WTC11 (cell line): ENCODE measurements around the gene PIM2. TPM values are rescaled to one million over a fixed set of nuclear protein-coding genes. Genes with fewer than 3 reads are reported as not detected.

Experiments used
- ATAC-seq: fragments of 200-7000 bp; cut with Tn5 transposase; 2 replicates; pipeline ENCODE4 v1.10.0; 2021; ENCODE audit warnings: mild to moderate bottlenecking, moderate library complexity
- CTCF ChIA-PET: fragments of 300-600 bp; sonication (Branson Sonifier 250); formaldehyde crosslinking; loops from one replicate; lab custom pipeline; 2021; ENCODE audit warnings: antibody characterized with exemption; lab: Charles Lee
- POLR2A ChIA-PET: fragments of 350-600 bp; sonication (Branson Sonifier 250); formaldehyde crosslinking; loops from one replicate; lab custom pipeline; 2021; ENCODE audit warnings: antibody characterized with exemption; lab: Charles Lee
- DNase-seq: peaks from one replicate; pipeline ENCODE4 v3.0.0; 2021; ENCODE audit warnings: low spot score
- H3K27ac Mint-ChIP-seq: 2 replicates; pipeline ENCODE4 v1.8.0; 2021; ENCODE audit warnings: mixed read lengths
- H3K27me3 Mint-ChIP-seq: 2 replicates; pipeline ENCODE4 v1.8.0; 2021; ENCODE audit warnings: low read depth, mild to moderate bottlenecking, moderate library complexity, mixed read lengths
- H3K36me3 Mint-ChIP-seq: 2 replicates; pipeline ENCODE4 v1.8.0; 2021; ENCODE audit warnings: mixed read lengths
- H3K4me1 Mint-ChIP-seq: 2 replicates; pipeline ENCODE4 v1.8.0; 2022; ENCODE audit warnings: mixed read lengths
- H3K4me3 Mint-ChIP-seq: 2 replicates; pipeline ENCODE4 v1.8.0; 2021; ENCODE audit warnings: mild to moderate bottlenecking, moderate library complexity, mixed read lengths
- H3K9me3 Mint-ChIP-seq: 2 replicates; pipeline ENCODE4 v1.8.0; 2021; ENCODE audit warnings: mixed read lengths
- AR ChIP-seq: fragments of 250-450 bp; sonication (Bioruptor Pico); IDR thresholded peaks from 2 replicates; pipeline ENCODE4 v1.9.0; 2021; ENCODE audit warnings: mild to moderate bottlenecking
- ATF3 ChIP-seq: sonication (generic); formaldehyde crosslinking; conservative IDR thresholded peaks from 2 replicates; pipeline ENCODE4 v1.8.1; 2022; ENCODE audit warnings: mild to moderate bottlenecking, missing genetic modification reagents
- CREB1 ChIP-seq: sonication (generic); formaldehyde crosslinking; IDR thresholded peaks from 2 replicates; pipeline ENCODE4 v1.8.0; 2023; ENCODE audit warnings: mild to moderate bottlenecking, missing genetic modification reagents
- ERG ChIP-seq: fragments of 250-450 bp; sonication (Bioruptor Pico); IDR thresholded peaks from 2 replicates; pipeline ENCODE4 v1.8.0; 2021; ENCODE audit warnings: mild to moderate bottlenecking
- FOXP1 ChIP-seq: sonication (generic); formaldehyde crosslinking; IDR thresholded peaks from 2 replicates; pipeline ENCODE4 v1.8.0; 2022; ENCODE audit warnings: missing genetic modification reagents, mild to moderate bottlenecking, moderate library complexity, borderline replicate concordance
- FOXP4 ChIP-seq: sonication (generic); formaldehyde crosslinking; IDR thresholded peaks from 2 replicates; pipeline ENCODE4 v1.8.0; 2022; ENCODE audit warnings: mild to moderate bottlenecking, missing genetic modification reagents
- GABPB1 ChIP-seq: sonication (generic); formaldehyde crosslinking; IDR thresholded peaks from 2 replicates; pipeline ENCODE4 v1.8.1; 2023; ENCODE audit warnings: mild to moderate bottlenecking, missing genetic modification reagents
- HMGA2 ChIP-seq: fragments of 250-450 bp; sonication (Bioruptor Pico); IDR thresholded peaks from 2 replicates; pipeline ENCODE4 v1.4.0; 2021; ENCODE audit warnings: mild to moderate bottlenecking, moderate library complexity
- IRF1 ChIP-seq: sonication (generic); formaldehyde crosslinking; IDR thresholded peaks from 2 replicates; pipeline ENCODE4 v1.8.0; 2023; ENCODE audit warnings: missing genetic modification reagents
- JAZF1 ChIP-seq: fragments of 250-450 bp; sonication (Bioruptor Pico); IDR thresholded peaks from 2 replicates; pipeline ENCODE4 v1.9.0; 2021; ENCODE audit warnings: moderate library complexity, mild to moderate bottlenecking, inconsistent platforms
- KAT7 ChIP-seq: sonication (generic); formaldehyde crosslinking; IDR thresholded peaks from 2 replicates; pipeline ENCODE4 v1.8.1; 2023; ENCODE audit warnings: missing genetic modification reagents, mild to moderate bottlenecking, borderline replicate concordance
- NFYB ChIP-seq: sonication (generic); formaldehyde crosslinking; conservative IDR thresholded peaks from 2 replicates; pipeline ENCODE4 v1.8.0; 2022; ENCODE audit warnings: low read depth, missing genetic modification reagents
- SP1 ChIP-seq: sonication (generic); formaldehyde crosslinking; conservative IDR thresholded peaks from 2 replicates; pipeline ENCODE4 v1.8.1; 2022; ENCODE audit warnings: missing genetic modification reagents
- TEAD4 ChIP-seq: sonication (generic); formaldehyde crosslinking; IDR thresholded peaks from 2 replicates; pipeline ENCODE4 v1.8.0; 2022; ENCODE audit warnings: mild to moderate bottlenecking, missing genetic modification reagents
- ZBTB21 ChIP-seq: sonication (generic); formaldehyde crosslinking; IDR thresholded peaks from 2 replicates; pipeline ENCODE4 v1.8.1; 2023; ENCODE audit warnings: mild to moderate bottlenecking, missing genetic modification reagents, borderline replicate concordance
- ZNF396 ChIP-seq: fragments of 250-450 bp; sonication (Bioruptor Pico); IDR thresholded peaks from 2 replicates; pipeline ENCODE4 v1.8.0; 2021; ENCODE audit warnings: mild to moderate bottlenecking, moderate library complexity, borderline replicate concordance
- ZNF425 ChIP-seq: fragments of 250-450 bp; sonication (Bioruptor Pico); conservative IDR thresholded peaks from 2 replicates; pipeline ENCODE4 v1.9.0; 2021; ENCODE audit warnings: mild to moderate bottlenecking
- total RNA-seq: library from RNA; stranded (reverse); gene quantifications from 3 replicates; pipeline ENCODE4 v1.2.3, GENCODE V29; 2021
- TF ChIP-seq, protein P1 (sequence below): sonication (generic); formaldehyde crosslinking; IDR thresholded peaks from 2 replicates; pipeline ENCODE4 v1.8.1; 2023; ENCODE audit warnings: mild to moderate bottlenecking, missing genetic modification reagents, borderline replicate concordance
- TF ChIP-seq, protein P2 (sequence below): sonication (generic); formaldehyde crosslinking; IDR thresholded peaks from 2 replicates; pipeline ENCODE4 v1.8.0; 2022; ENCODE audit warnings: mild to moderate bottlenecking, missing genetic modification reagents
- TF ChIP-seq, protein P3 (sequence below): fragments of 250-450 bp; sonication (Bioruptor Pico); IDR thresholded peaks from 2 replicates; pipeline ENCODE4 v1.9.0; 2021; ENCODE audit warnings: mild to moderate bottlenecking

Gene PIM2
- total RNA-seq, 1 experiment from 2014 or later: 146 TPM

DNA sequence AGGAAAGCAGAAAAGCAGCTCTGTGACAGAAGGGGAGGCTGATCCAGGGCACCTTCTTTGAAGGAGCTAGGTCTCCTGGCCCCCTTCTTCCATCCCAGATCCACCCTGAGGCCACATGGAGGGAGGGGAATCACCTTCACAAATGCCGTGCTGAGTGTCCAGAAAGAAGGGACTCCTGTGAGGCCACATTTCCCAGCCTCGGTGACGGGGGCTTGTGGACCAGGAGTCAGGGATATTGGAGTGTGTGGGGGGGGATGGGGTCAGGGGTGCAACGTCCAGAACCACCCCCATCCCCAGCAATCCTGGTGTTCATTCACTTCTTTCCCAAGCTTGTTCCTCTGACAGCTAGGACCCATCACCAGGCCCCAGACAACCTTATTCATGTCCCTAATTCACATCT is 25.9 kb downstream of the PIM2 start:
- Mint-ChIP-seq H3K4me1 (peaks cover 22% of the 10 kb centered on the region), H3K4me3 (0 out of 2 replicates have a peak overlapping the region, but pooled peaks have one; percentile 68), H3K36me3 (peaks cover 8% of the 10 kb centered on the region; the same call in 1 of the 2 replicates), H3K27me3 (peaks cover 4% of the 10 kb centered on the region; the same call in 1 of the 2 replicates), H3K27ac (no peak overlapping the region), H3K9me3 (no peaks in the 10 kb centered on the region)
- DNase-seq (no peak), ATAC-seq (no peak)
- CTCF ChIA-PET: interaction anchor here (0.9 kb wide), 1 partner anchor 10 kb away, joined by 3 read pairs; no protein-coding TSS in a partner anchor
- POLR2A ChIA-PET: no interaction called here
- no peak for TF ChIP-seq ZBTB21 (CRISPR knock-in tag)
- TF ChIP-seq, protein P1, sequence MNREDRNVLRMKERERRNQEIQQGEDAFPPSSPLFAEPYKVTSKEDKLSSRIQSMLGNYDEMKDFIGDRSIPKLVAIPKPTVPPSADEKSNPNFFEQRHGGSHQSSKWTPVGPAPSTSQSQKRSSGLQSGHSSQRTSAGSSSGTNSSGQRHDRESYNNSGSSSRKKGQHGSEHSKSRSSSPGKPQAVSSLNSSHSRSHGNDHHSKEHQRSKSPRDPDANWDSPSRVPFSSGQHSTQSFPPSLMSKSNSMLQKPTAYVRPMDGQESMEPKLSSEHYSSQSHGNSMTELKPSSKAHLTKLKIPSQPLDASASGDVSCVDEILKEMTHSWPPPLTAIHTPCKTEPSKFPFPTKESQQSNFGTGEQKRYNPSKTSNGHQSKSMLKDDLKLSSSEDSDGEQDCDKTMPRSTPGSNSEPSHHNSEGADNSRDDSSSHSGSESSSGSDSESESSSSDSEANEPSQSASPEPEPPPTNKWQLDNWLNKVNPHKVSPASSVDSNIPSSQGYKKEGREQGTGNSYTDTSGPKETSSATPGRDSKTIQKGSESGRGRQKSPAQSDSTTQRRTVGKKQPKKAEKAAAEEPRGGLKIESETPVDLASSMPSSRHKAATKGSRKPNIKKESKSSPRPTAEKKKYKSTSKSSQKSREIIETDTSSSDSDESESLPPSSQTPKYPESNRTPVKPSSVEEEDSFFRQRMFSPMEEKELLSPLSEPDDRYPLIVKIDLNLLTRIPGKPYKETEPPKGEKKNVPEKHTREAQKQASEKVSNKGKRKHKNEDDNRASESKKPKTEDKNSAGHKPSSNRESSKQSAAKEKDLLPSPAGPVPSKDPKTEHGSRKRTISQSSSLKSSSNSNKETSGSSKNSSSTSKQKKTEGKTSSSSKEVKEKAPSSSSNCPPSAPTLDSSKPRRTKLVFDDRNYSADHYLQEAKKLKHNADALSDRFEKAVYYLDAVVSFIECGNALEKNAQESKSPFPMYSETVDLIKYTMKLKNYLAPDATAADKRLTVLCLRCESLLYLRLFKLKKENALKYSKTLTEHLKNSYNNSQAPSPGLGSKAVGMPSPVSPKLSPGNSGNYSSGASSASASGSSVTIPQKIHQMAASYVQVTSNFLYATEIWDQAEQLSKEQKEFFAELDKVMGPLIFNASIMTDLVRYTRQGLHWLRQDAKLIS (CRISPR knock-in tag): no peak
- TF ChIP-seq NFYB (CRISPR knock-in tag): no peak
- TF ChIP-seq FOXP4 (CRISPR knock-in tag): no peak
- no peak for TF ChIP-seq GABPB1
- TF ChIP-seq TEAD4 (CRISPR knock-in tag): no peak
- TF ChIP-seq KAT7 (CRISPR knock-in tag): no peak
- no peak for TF ChIP-seq IRF1 (CRISPR knock-in tag)
- TF ChIP-seq ATF3 (CRISPR knock-in tag): no peak
- no peak for TF ChIP-seq AR (CRISPR knock-in tag)
- TF ChIP-seq JAZF1 (CRISPR knock-in tag): no peak
- TF ChIP-seq ZNF396 (CRISPR knock-in tag): no peak
- TF ChIP-seq FOXP1 (CRISPR knock-in tag): no peak
- no peak for TF ChIP-seq HMGA2 (CRISPR knock-in tag)
- no peak for TF ChIP-seq ERG (CRISPR knock-in tag)
- TF ChIP-seq CREB1 (CRISPR knock-in tag): no peak
- TF ChIP-seq, protein P2, sequence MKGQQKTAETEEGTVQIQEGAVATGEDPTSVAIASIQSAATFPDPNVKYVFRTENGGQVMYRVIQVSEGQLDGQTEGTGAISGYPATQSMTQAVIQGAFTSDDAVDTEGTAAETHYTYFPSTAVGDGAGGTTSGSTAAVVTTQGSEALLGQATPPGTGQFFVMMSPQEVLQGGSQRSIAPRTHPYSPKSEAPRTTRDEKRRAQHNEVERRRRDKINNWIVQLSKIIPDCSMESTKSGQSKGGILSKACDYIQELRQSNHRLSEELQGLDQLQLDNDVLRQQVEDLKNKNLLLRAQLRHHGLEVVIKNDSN (CRISPR knock-in tag): no peak
- TF ChIP-seq SP1: no peak
- TF ChIP-seq ZNF425 (CRISPR knock-in tag): no peak
- TF ChIP-seq, protein P3, sequence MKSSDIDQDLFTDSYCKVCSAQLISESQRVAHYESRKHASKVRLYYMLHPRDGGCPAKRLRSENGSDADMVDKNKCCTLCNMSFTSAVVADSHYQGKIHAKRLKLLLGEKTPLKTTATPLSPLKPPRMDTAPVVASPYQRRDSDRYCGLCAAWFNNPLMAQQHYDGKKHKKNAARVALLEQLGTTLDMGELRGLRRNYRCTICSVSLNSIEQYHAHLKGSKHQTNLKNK (CRISPR knock-in tag): no peak
